GM21367 (cell line): Measurements from ENCODE around the gene ATP6V0B.

Experiments
- ATAC-seq: cut with Tn5 transposase; IDR thresholded peaks from one replicate; pipeline ENCODE4 v1.9.1; 2021; ENCODE audit not compliant: unreplicated experiment

ATP6V0B gene

DNA sequence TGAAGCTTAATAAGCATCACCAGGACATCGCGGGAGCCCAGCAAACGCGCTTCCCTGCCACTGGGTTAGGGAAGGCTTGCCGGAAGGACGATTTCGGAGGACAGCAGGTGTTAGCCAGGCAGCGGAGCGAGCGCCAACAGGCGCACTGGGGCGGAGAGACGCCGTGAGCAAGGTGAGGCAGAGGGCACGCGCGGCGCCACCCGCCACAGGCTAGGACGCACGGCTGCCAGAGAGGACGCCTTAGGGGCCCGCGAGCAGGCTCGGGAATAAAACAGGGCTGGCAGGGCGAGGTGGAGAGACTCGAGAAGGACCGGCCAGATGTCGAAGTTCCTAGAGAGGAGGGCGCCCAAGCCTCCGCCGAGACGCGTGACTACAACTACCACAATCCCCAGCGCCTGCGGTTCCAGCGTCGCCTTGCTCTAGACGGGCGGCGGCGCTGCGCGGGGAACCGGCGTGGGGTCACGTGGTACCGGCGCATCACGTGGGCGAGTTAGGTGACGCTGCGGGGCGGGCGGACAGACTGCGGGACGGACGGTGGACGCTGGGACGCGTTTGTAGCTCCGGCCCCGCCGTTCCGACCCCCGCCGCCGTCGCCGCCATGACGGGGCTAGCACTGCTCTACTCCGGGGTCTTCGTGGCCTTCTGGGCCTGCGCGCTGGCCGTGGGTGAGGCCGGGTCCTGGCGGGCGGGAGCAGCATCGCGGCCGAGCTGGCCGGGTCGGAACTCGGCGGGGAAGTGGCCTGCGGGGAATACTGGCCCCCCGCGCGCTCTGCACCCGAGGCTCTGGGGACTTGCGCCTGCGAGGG is at the start of gene ATP6V0B:
Gene ATP6V0B (plus strand): TSS at position 518 of the 806 bp plus-strand sequence. CDS start 81 bp downstream, at position 599.
- peak; percentile 49 for ATAC-seq

DNA sequence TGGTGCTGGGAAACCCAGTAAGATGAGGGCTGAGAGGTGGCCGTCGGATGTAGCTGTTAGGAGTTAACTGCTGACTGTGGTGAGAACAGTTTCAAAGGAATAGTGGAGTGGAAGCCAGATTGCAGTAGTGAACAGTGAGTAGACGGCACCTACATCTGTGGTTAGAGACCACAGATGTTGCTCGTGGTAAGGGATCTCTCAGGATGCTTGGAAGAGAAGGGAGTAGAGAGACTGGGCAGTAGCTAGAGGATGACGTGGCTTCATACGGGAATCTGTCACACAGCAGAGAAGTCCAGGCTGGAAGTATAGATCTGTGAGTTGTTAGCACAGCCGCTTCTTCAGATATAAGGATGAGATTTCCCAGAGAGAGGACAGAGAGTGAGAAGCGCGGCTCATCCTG is 48.9 kb upstream of the ATP6V0B start:
- ATAC-seq = no peak

DNA sequence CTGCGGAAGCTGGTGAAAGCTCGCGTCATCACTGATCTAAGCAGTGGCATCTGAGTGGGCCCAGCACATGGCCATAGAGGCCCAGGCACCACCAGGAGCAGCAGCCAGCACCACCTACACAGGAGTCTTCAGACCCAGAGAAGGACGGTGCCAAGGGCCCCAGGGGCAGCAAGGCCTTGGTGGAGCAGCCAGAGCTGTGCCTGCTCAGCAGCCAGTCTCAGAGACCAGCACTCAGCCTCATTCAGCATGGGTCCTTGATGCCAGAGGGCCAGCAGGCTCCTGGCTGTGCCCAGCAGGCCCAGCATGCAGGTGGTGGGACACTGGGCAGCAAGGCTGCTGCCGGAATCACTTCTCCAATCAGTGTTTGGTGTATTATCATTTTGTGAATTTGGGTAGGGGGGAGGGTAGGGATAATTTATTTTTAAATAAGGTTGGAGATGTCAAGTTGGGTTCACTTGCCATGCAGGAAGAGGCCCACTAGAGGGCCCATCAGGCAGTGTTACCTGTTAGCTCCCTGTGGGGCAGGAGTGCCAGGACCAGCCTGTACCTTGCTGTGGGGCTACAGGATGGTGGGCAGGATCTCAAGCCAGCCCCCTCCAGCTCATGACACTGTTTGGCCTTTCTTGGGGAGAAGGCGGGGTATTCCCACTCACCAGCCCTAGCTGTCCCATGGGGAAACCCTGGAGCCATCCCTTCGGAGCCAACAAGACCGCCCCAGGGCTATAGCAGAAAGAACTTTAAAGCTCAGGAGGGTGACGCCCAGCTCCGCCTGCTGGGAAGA is 44.4 kb upstream of the ATP6V0B start:
- no peak for ATAC-seq

DNA sequence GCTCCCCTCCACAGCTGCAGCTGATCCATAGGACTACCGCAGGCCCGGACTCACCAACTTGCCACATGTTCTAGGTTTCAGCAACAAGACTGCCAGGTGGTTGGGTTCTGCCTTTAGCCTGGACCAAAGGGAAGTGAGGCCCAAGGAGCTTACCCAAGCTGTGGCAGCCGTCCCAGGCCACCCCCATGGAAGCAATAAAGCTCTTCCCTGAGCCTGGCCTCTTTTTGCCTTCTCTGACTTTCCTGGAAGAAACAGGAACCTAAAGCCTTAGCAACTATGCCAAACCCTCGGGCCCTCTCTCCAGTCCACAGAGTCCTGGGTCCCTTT is 43.8 kb upstream of the ATP6V0B start:
- no peak for ATAC-seq

DNA sequence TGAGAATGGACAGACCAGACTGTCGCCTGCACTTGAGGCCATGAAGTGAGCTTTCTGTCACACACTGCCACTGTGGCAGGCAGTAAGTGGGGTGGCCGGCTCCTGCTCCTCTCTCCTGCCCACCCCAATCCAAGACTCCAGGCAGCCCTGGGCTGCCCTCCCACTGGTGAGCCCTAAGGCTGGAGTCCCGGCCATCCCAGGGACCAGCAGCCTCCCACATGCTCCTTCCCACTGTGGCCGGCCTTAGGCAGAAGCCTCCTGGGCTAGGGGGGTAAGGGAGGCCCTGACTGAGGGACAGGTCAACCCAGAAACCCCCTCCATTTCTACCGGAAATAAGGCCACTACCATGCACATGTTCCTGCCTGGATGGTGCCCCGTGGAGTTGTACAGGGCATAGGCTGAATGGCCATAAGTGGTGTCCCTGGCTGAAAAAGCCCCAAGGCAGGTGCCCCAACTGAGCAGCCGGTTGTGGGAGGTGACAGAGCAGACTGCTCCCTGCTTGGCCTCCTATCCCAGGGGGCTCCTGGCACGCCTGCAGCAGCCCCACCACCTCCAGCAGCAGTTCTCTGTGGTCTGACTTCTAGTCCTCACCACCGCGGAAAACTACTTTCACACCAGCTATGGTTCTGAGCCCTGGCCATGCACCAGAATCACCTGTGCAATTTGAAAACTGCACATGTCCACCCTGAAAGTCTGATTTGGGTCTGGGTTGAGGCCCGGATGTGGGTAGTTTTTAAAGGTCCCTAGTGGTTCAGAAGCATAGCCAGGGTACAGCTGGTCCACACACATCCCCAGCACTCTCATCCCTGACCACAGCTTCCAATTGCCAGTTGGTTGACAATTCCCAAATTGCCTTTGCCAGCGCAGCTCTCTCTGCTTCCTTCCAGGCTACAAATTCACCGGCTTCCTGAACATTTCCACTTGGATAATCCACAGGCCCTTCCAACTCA is 42.8 kb upstream of the ATP6V0B start:
- no peak for ATAC-seq

DNA sequence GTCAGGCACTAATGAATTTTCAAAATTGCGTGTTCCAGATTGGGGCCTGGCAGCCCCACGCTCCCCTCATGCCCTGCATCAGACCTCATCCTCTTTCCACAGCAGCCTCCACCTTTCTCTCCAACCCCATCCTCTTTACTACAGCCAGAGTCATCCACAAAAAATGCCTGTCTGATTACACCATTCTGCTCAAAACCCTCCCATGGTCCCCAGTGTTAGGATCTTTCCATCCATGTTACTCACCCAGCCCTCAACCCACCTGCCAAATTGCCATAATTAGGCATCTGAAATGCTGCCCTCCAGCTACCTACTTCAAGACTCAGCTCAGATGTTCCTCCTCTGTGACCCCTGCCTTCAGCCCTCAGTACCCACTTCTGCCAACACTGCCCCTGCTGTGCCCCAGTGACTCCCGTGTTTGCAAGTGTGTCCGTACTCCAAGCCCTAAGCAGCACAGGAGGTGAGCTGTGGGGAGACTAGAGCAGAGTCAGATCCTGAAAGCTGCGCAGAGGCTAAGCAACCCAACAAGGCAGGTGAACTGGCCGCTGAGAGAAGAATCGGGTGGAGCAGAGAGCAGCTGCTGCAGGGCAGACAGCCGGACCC is 41.9 kb upstream of the ATP6V0B start:
- ATAC-seq = no peak

DNA sequence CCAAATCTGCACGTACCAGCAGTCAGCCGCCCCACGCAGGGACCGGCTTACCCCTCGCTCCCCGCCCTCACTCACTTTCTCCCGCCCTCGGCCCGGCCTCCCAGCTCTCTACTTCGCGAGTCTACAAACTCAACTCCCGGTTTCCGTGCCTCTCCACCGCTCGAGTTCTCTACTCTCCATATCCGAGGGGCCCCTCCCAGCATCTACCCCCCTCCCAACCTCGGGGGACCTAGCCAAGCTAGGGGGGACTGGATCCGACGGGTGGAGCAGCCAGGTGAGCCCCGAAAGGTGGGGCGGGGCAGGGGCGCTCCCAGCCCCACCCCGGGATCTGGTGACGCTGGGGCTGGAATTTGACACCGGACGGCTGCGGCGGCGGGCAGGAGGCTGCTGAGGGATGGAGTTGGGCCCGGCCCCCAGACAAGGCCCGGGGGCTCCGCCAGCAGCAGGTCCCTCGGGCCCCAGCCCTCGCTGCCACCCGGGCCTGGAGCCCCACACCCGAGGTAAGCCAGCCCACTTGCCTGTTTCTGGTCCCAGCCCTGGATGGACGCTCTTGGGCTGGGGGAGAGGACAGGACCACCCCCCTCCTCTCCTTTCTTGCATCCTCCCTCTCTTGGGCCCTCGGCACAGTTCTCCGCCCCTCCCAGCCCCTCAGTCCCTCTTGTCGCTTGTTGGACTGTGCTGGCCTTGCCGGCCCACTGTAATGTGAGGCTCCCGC is 41.2 kb upstream of the ATP6V0B start, which contains the start of gene ARTN:
Gene ARTN (plus strand): TSS at position 416 of the 715 bp plus-strand sequence. CDS start 1,856 bp downstream, outside the sequence.
- ATAC-seq = no peak

DNA sequence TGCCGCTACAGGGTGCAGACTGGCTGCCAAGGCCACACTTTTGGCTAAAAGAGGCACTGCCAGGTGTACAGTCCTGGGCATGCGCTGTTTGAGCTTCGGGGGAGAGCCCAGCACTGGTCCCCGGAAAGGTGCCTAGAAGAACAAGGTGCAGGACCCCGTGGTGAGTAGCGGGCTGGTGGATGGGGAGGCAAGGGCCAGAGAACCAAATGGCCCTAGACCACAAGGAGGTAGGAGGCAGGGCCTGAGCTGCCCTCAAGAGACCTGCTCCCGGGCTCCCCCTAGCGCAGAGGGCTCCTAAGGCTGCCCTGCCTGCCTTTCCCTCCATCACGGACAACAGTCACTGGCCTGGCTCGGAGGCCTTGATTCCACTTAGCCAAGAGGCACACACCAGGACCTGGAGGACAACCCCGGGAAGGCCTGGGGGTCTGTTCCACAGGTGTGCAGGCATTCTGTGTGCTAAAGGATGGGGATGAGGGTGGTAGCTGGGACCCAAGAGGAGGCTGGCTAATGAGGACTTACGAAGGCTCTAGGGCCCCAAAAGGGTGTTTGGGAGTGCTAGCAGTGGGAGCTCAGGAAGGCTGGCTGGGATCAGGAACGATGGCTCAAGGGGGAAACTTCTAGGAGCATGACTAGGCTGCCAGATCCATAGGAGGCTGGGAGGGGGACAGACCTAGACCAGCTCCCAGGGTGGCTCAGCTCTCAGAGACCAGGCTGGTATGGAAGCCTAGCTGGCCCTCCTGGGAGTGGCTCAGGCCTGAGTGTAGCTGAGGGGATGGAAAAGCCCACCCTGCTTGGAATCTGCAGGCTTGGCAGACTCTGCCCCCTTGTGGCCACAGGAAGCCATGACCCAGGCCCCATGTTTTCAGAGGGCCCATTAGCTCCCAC is 40.4 kb upstream of the ATP6V0B start:
- no peak for ATAC-seq

DNA sequence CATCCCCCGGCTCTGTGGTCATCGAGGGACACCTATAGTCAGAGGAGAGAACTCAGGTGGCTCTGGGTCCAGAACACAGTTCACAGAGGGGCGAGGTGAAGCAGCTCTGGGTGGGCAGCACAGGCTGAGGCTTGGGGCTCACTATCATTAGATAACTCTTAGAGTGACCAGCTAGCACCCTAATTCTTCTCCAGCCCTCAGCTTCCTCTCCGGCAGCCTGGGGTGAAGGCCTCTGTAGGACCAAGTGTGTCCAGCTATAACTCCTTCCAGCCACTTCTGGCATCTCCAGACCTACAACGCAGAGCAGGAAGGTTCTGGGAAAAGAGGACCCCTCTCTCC is 39.8 kb upstream of the ATP6V0B start:
- no peak for ATAC-seq

DNA sequence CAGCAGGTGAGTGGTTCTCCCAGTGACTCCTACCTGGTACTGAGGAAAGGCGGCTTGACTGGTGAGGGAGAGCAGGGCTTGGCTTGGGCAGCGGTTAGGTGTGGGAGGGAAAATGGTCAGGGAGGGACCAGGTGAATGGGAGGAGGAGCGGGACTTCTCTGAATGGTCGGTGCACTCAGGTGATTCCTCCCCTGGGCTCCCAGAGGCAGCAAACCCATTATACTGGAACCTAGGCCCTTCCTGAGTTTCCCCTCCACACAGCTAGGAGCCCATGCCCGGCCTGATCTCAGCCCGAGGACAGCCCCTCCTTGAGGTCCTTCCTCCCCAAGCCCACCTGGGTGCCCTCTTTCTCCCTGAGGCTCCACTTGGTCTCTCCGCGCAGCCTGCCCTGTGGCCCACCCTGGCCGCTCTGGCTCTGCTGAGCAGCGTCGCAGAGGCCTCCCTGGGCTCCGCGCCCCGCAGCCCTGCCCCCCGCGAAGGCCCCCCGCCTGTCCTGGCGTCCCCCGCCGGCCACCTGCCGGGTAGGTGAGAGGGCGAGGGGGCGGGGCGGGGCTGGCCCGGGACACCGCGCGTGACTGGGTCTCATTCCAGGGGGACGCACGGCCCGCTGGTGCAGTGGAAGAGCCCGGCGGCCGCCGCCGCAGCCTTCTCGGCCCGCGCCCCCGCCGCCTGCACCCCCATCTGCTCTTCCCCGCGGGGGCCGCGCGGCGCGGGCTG is 38.9 kb upstream of the ATP6V0B start:
- no peak for ATAC-seq

DNA sequence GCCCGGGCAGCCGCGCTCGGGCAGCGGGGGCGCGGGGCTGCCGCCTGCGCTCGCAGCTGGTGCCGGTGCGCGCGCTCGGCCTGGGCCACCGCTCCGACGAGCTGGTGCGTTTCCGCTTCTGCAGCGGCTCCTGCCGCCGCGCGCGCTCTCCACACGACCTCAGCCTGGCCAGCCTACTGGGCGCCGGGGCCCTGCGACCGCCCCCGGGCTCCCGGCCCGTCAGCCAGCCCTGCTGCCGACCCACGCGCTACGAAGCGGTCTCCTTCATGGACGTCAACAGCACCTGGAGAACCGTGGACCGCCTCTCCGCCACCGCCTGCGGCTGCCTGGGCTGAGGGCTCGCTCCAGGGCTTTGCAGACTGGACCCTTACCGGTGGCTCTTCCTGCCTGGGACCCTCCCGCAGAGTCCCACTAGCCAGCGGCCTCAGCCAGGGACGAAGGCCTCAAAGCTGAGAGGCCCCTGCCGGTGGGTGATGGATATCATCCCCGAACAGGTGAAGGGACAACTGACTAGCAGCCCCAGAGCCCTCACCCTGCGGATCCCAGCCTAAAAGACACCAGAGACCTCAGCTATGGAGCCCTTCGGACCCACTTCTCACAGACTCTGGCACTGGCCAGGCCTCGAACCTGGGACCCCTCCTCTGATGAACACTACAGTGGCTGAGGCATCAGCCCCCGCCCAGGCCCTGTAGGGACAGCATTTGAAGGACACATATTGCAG is 38.2 kb upstream of the ATP6V0B start:
- no peak for ATAC-seq

DNA sequence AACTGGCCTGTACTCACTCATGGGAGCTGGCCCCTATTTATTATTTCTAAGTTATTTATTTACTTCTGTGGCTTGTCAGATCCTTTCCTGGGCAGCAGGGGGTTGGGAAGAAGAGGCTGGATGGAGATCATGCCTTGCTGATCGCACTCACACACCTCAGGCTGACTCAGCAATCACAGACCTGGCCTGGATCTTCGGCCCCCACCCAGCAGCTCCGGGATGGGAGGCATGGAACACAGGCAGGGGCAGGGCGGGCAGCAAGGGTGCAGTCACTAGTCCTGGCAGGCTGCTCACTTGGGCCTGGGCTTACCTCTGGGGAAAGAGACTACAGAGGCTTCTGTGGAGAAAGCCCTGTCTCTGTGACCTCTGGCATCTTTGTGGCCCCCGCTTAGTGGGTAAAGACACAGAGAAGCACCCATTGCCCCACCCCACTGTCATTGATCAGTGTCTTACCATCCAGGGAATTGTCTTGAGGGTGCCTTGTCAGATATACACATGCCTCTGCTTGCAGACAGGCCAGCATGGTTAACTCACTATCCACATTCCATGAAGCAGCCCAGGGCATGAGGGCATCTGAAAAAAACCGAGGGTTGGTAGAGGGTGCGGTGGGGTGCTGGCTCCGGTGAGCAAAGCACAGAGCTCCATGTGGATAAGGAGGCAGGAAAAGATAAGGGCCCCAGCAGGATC is 37.4 kb upstream of the ATP6V0B start:
- ATAC-seq = no peak

DNA sequence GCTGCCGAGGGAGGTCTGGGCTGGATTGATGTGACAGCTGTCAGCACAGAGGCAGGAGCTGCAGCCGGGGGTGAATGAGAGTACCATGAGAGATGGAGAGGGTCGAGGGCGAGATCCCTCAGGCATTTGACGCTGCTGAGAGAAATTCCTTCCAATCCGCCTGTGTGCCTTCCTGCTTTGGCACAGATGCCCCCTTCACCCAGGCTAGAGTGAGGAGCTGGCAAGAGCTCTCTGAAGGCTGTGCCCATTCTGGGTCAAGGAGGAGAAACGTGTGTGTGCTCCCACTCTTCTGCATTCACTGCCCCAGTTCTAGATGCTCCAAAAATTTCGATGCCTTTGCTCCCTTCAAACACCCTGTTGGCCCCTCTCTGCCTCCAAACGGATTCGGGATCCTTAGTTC is 36.4 kb upstream of the ATP6V0B start:
- ATAC-seq = no peak

DNA sequence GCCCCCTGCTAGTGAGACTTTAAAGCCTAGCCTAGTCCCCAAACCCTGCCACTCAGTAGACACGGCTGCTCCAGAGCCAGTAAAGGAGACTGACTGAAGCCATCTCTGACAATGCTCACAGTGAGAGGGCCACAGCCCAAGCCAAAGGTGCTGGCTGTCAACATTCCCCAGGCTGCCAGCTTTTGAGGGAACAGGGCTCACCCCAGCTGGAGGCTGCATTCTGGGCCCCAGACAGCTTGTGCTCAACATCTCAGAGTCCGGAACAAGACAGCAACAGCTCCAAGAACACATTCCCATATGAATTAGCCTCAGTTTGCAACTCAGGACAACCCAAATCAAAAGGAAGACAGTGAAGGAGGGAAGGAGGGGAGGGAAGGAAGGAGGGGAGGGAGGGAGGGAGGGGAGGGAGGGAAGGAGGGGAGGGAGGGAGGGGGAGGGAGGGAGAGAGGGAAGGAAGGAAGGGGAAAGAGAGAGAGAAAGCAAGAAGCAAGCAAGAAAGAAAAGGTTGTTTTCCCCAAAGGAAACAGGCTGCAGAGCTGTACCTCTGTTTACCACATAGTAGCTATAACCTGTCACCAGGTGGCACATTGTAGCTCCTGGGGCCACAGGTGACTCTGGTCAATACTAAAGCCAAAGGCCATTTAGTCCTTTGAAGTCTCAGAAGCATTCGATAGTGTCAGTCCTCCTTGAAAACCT is 35.7 kb upstream of the ATP6V0B start:
- no peak for ATAC-seq

DNA sequence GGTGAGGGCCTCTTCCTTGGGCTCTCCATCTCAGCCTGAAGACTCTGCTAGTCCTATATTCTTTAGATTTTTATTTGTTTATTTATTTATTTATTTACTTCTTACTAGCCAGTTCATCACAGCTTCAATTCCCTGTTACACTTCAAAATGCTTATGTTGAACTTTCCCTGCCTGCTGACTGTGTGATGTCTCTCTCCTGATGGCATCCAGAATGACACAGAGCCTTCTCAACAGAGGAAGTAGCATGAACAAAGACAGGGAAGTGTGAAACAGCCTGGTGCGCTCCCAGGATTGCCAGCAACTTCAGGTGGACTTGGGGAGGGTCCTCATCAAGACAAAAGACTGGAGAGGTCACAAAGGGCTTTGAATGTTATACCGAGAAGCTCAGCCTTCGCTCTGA is 32.3 kb upstream of the ATP6V0B start:
- no peak for ATAC-seq

DNA sequence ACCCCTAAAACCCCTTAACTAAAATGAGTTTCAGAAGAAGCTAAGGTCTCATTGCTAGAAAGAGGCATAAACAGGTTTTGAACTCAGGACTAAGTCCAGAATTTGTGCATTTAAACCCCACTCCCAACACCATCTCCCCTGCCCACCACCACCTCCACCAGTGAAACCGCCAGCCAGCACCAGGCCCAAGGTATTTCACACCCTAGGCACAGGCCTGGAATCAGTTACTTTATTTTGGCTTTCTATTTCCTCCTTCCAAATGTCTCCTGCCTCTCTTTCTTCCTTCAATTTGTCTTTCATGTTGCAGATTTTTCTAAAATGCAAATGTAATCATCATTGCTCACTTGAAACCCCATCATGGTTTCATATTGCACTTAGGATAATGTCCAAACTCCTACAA is 29.9 kb upstream of the ATP6V0B start:
- no peak for ATAC-seq
